ENCODE measurements around the gene POLR2J. TPM values are rescaled to one million over a fixed set of nuclear protein-coding genes. Genes with fewer than 3 reads are reported as not detected.
"Not testable (repeated sequence)": the region's sequence is repeated elsewhere in the genome, so short reads cannot be mapped to it uniquely, and the experiment has no call there.

Gene POLR2J
- polyA plus RNA-seq, 1 donor (not counting 4 experiments of a cell fraction or from before 2014, with no cell fraction given) = 65.0 TPM

DNA sequence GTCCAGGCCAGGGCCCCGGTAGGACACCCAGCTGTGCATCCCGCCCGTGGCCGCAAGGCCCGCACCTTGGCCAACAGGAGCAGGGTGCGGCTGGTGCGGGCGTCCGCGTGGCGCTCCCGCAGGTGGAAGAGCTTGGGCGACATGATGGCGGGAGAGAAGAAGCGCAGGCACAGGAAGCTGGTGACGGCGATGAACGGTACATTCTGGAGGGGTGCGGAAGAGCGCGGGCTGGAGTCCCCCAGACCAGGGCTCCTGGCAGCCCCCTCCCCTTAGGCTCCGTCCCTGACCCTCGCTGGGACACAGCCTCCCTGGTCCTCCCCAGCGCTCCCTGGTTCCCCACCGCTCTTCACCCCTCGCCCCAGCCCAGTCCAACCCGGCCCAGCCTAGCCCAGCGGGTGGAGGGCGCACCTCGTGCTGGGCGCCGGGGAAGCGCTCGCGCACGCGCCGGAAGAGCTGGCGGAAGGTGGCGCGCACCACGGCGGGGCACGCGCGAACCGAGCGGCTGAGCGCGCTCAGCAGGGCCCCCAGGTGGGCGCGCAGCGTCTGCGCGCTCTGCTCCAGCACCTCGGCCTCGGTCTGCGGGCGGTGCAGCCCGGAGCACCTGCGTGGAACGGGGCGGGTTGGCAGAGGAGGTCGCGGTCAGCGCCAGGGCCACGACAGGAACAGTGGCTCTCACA, 15.9 kb upstream of the POLR2J start:
- H3K4me1 ChIP-seq (ENCODE audit: control insufficient read depth, extremely low read depth, insufficient read depth, low read length); H4K20me1 ChIP-seq (ENCODE audit: control insufficient read depth, extremely low read depth, insufficient read depth, low read length); H3K9me3 ChIP-seq (ENCODE audit: control insufficient read depth, low read depth, low read length); H3K27me3 ChIP-seq (ENCODE audit: control insufficient read depth, extremely low read depth, insufficient read depth, low read length); H3K27ac ChIP-seq (ENCODE audit: control insufficient read depth, insufficient read depth, low read length); H3K9me1 ChIP-seq (ENCODE audit: control insufficient read depth, extremely low read depth, insufficient read depth, low read length); FAIRE-seq; H3K4me3 ChIP-seq (ENCODE audit: control insufficient read depth in 2 of 3, extremely low read depth in 1 of 3, insufficient read depth in 2 of 3, low read depth in 1 of 3, low read length in 3 of 3); H3K79me2 ChIP-seq (ENCODE audit: control insufficient read depth, insufficient read depth, low read length); H3K9ac ChIP-seq (ENCODE audit: control insufficient read depth, extremely low read depth, insufficient read depth, low read length); H3K4me2 ChIP-seq (ENCODE audit: control insufficient read depth, extremely low read depth, insufficient read depth, low read depth, low read length); H2AFZ ChIP-seq (ENCODE audit: control insufficient read depth, low read length); dilution Hi-C loops (cut with MboI; ENCODE audit: extremely low pct_ligation_motif_present, low sequenced_read_pairs); H3K36me3 ChIP-seq (ENCODE audit: control insufficient read depth in 2 of 2, extremely low read depth in 1 of 2, insufficient read depth in 2 of 2, low read length in 2 of 2); DNase-seq (ENCODE audit: low read depth, low spot score): not testable (repeated sequence)

- H3K9me1 ChIP-seq (ENCODE audit: control insufficient read depth, extremely low read depth, insufficient read depth, low read length); H3K9me3 ChIP-seq (ENCODE audit: control insufficient read depth, low read depth, low read length); H2AFZ ChIP-seq (ENCODE audit: control insufficient read depth, low read length); H3K27me3 ChIP-seq (ENCODE audit: control insufficient read depth, extremely low read depth, insufficient read depth, low read length); H3K9ac ChIP-seq (ENCODE audit: control insufficient read depth, extremely low read depth, insufficient read depth, low read length); H3K4me1 ChIP-seq (ENCODE audit: control insufficient read depth, extremely low read depth, insufficient read depth, low read length); H3K4me3 ChIP-seq (ENCODE audit: control insufficient read depth in 2 of 3, extremely low read depth in 1 of 3, insufficient read depth in 2 of 3, low read depth in 1 of 3, low read length in 3 of 3); dilution Hi-C loops (cut with MboI; ENCODE audit: extremely low pct_ligation_motif_present, low sequenced_read_pairs); H3K79me2 ChIP-seq (ENCODE audit: control insufficient read depth, insufficient read depth, low read length); H3K36me3 ChIP-seq (ENCODE audit: control insufficient read depth in 2 of 2, extremely low read depth in 1 of 2, insufficient read depth in 2 of 2, low read length in 2 of 2); FAIRE-seq; DNase-seq (ENCODE audit: low read depth, low spot score); H3K4me2 ChIP-seq (ENCODE audit: control insufficient read depth, extremely low read depth, insufficient read depth, low read depth, low read length); H3K27ac ChIP-seq (ENCODE audit: control insufficient read depth, insufficient read depth, low read length); H4K20me1 ChIP-seq (ENCODE audit: control insufficient read depth, extremely low read depth, insufficient read depth, low read length): not testable (repeated sequence)
Measured at GRCh38 chr7:102494026-102494425, 15.3 kb upstream of the POLR2J start.

- H3K79me2 ChIP-seq (ENCODE audit: control insufficient read depth, insufficient read depth, low read length); H3K9me3 ChIP-seq (ENCODE audit: control insufficient read depth, low read depth, low read length); H3K27ac ChIP-seq (ENCODE audit: control insufficient read depth, insufficient read depth, low read length); FAIRE-seq; H3K27me3 ChIP-seq (ENCODE audit: control insufficient read depth, extremely low read depth, insufficient read depth, low read length); H3K9me1 ChIP-seq (ENCODE audit: control insufficient read depth, extremely low read depth, insufficient read depth, low read length); H3K36me3 ChIP-seq (ENCODE audit: control insufficient read depth in 2 of 2, extremely low read depth in 1 of 2, insufficient read depth in 2 of 2, low read length in 2 of 2); H3K4me3 ChIP-seq (ENCODE audit: control insufficient read depth in 2 of 3, extremely low read depth in 1 of 3, insufficient read depth in 2 of 3, low read depth in 1 of 3, low read length in 3 of 3); dilution Hi-C loops (cut with MboI; ENCODE audit: extremely low pct_ligation_motif_present, low sequenced_read_pairs); H2AFZ ChIP-seq (ENCODE audit: control insufficient read depth, low read length); H3K9ac ChIP-seq (ENCODE audit: control insufficient read depth, extremely low read depth, insufficient read depth, low read length); DNase-seq (ENCODE audit: low read depth, low spot score); H4K20me1 ChIP-seq (ENCODE audit: control insufficient read depth, extremely low read depth, insufficient read depth, low read length); H3K4me1 ChIP-seq (ENCODE audit: control insufficient read depth, extremely low read depth, insufficient read depth, low read length); H3K4me2 ChIP-seq (ENCODE audit: control insufficient read depth, extremely low read depth, insufficient read depth, low read depth, low read length): not testable (repeated sequence)
Measured at GRCh38 chr7:102493220-102493935, 14.7 kb upstream of the POLR2J start.

GRCh38 chr7:102490529-102491075, 11.9 kb upstream of the POLR2J start:
- H3K4me2 ChIP-seq (ENCODE audit: control insufficient read depth, extremely low read depth, insufficient read depth, low read depth, low read length); H3K9me1 ChIP-seq (ENCODE audit: control insufficient read depth, extremely low read depth, insufficient read depth, low read length); H4K20me1 ChIP-seq (ENCODE audit: control insufficient read depth, extremely low read depth, insufficient read depth, low read length); dilution Hi-C loops (cut with MboI; ENCODE audit: extremely low pct_ligation_motif_present, low sequenced_read_pairs); H3K9me3 ChIP-seq (ENCODE audit: control insufficient read depth, low read depth, low read length); H3K4me1 ChIP-seq (ENCODE audit: control insufficient read depth, extremely low read depth, insufficient read depth, low read length); H3K4me3 ChIP-seq (ENCODE audit: control insufficient read depth in 2 of 3, extremely low read depth in 1 of 3, insufficient read depth in 2 of 3, low read depth in 1 of 3, low read length in 3 of 3); H3K36me3 ChIP-seq (ENCODE audit: control insufficient read depth in 2 of 2, extremely low read depth in 1 of 2, insufficient read depth in 2 of 2, low read length in 2 of 2); H3K9ac ChIP-seq (ENCODE audit: control insufficient read depth, extremely low read depth, insufficient read depth, low read length); FAIRE-seq; H2AFZ ChIP-seq (ENCODE audit: control insufficient read depth, low read length); H3K27ac ChIP-seq (ENCODE audit: control insufficient read depth, insufficient read depth, low read length); DNase-seq (ENCODE audit: low read depth, low spot score); H3K27me3 ChIP-seq (ENCODE audit: control insufficient read depth, extremely low read depth, insufficient read depth, low read length); H3K79me2 ChIP-seq (ENCODE audit: control insufficient read depth, insufficient read depth, low read length): not testable (repeated sequence)

GRCh38 chr7:102484317-102484716, 5.6 kb upstream of the POLR2J start:
- not testable (repeated sequence) for H3K4me3 ChIP-seq (ENCODE audit: control insufficient read depth in 2 of 3, extremely low read depth in 1 of 3, insufficient read depth in 2 of 3, low read depth in 1 of 3, low read length in 3 of 3)

More at GRCh38 chr7:102484317-102484716, 5.6 kb upstream of the POLR2J start:
- DNase-seq (ENCODE audit: low read depth, low spot score); dilution Hi-C loops (cut with MboI; ENCODE audit: extremely low pct_ligation_motif_present, low sequenced_read_pairs); H3K4me2 ChIP-seq (ENCODE audit: control insufficient read depth, extremely low read depth, insufficient read depth, low read depth, low read length); H3K9ac ChIP-seq (ENCODE audit: control insufficient read depth, extremely low read depth, insufficient read depth, low read length); H3K4me1 ChIP-seq (ENCODE audit: control insufficient read depth, extremely low read depth, insufficient read depth, low read length); H3K36me3 ChIP-seq (ENCODE audit: control insufficient read depth in 2 of 2, extremely low read depth in 1 of 2, insufficient read depth in 2 of 2, low read length in 2 of 2); H3K9me3 ChIP-seq (ENCODE audit: control insufficient read depth, low read depth, low read length); H2AFZ ChIP-seq (ENCODE audit: control insufficient read depth, low read length); H3K79me2 ChIP-seq (ENCODE audit: control insufficient read depth, insufficient read depth, low read length); H3K27ac ChIP-seq (ENCODE audit: control insufficient read depth, insufficient read depth, low read length); H3K27me3 ChIP-seq (ENCODE audit: control insufficient read depth, extremely low read depth, insufficient read depth, low read length); FAIRE-seq; H4K20me1 ChIP-seq (ENCODE audit: control insufficient read depth, extremely low read depth, insufficient read depth, low read length); H3K9me1 ChIP-seq (ENCODE audit: control insufficient read depth, extremely low read depth, insufficient read depth, low read length): not testable (repeated sequence)
